GM21786 (cell line): Measurements from ENCODE around the gene KCNQ5.

ENCODE experiments used
- ATAC-seq: cut with Tn5 transposase; IDR thresholded peaks from one replicate; pipeline ENCODE4 v1.9.1; 2021; ENCODE audit not compliant: unreplicated experiment

Gene KCNQ5

GRCh38 chr6:72739368-72739779 is 117.5 kb downstream of the KCNQ5 start:
- ATAC-seq: peak; percentile 60

GRCh38 chr6:72740135-72740534 is 118.3 kb downstream of the KCNQ5 start:
- peak; percentile 83 for ATAC-seq

GRCh38 chr6:72741083-72741482 is 119.2 kb downstream of the KCNQ5 start:
- no peak for ATAC-seq

GRCh38 chr6:72742001-72742673 is 120.3 kb downstream of the KCNQ5 start:
- no peak for ATAC-seq

GRCh38 chr6:72746276-72746675 is 124.4 kb downstream of the KCNQ5 start:
- no peak for ATAC-seq

- peak; percentile 80 for ATAC-seq
These were observed 126.9 kb downstream of the KCNQ5 start for GRCh38 chr6:72748759-72749158.

- no peak for ATAC-seq
These were observed 133.9 kb downstream of the KCNQ5 start for GRCh38 chr6:72755752-72756151.

- no peak for ATAC-seq
These were observed 135.2 kb downstream of the KCNQ5 start for GRCh38 chr6:72757048-72757447.

- ATAC-seq: no peak
These were observed 136.1 kb downstream of the KCNQ5 start for GRCh38 chr6:72757926-72758325.

GRCh38 chr6:72758901-72759300 is 137.0 kb downstream of the KCNQ5 start:
- peak; percentile 70 for ATAC-seq

- ATAC-seq: no peak
These were observed 138.4 kb downstream of the KCNQ5 start for GRCh38 chr6:72760114-72760793.

GRCh38 chr6:72761761-72762160 is 139.9 kb downstream of the KCNQ5 start:
- ATAC-seq: no peak

- peak; percentile 65 for ATAC-seq
These were observed 147.7 kb downstream of the KCNQ5 start for GRCh38 chr6:72769459-72770125.

- no peak for ATAC-seq
These were observed 149.1 kb downstream of the KCNQ5 start for GRCh38 chr6:72770959-72771358.

GRCh38 chr6:72776456-72776855 is 154.6 kb downstream of the KCNQ5 start:
- no peak for ATAC-seq

GRCh38 chr6:72781624-72782023 is 159.8 kb downstream of the KCNQ5 start:
- ATAC-seq: no peak

GRCh38 chr6:72783035-72783434 is 161.2 kb downstream of the KCNQ5 start:
- no peak for ATAC-seq

- no peak for ATAC-seq
These were observed 161.8 kb downstream of the KCNQ5 start for GRCh38 chr6:72783666-72784065.

- no peak for ATAC-seq
These were observed 162.2 kb downstream of the KCNQ5 start for GRCh38 chr6:72784071-72784470.

- no peak for ATAC-seq
These were observed 162.7 kb downstream of the KCNQ5 start for GRCh38 chr6:72784581-72784980.

GRCh38 chr6:72787391-72788031 is 165.6 kb downstream of the KCNQ5 start:
- no peak for ATAC-seq

- ATAC-seq: no peak
These were observed 166.3 kb downstream of the KCNQ5 start for GRCh38 chr6:72788188-72788587.
